HEK293 (cell line): ENCODE results near the gene DSN1.
A peak's percentile ranks its signal among the peaks of the same experiment; 100 is the strongest.

Experiments used
- CTCF ChIA-PET: fragments of 350-600 bp; formaldehyde crosslinking; extraction: SDS; loops from one replicate; lab custom pipeline; 2021; ENCODE audit warnings: antibody characterized with exemption; lab: Yijun Ruan, JAX
- POLR2A ChIA-PET: fragments of 300-600 bp; formaldehyde crosslinking; extraction: SDS; loops from one replicate; lab custom pipeline; 2020; ENCODE audit warnings: antibody characterized with exemption, inconsistent platforms; lab: Yijun Ruan, JAX
- H3K27ac ChIP-seq: fragments of 200-500 bp; sonication (Bioruptor generic); 2 replicates; pipeline ENCODE4 v1.5.1; 2014; ENCODE audit warnings: low read depth, low read length, control low read depth, inconsistent platforms; ENCODE audit errors: extremely low read depth
- H3K36me3 ChIP-seq, 2 experiments: fragments of 200-500 bp in 1 of 2; sonication (Bioruptor generic) in 1 of 2; 1 replicate in 1 of 2; 2 replicates in 1 of 2; pipeline ENCODE4 v1.5.1; 2014 to 2017; ENCODE audit warnings: inconsistent platforms in 2 of 2, low read length in 2 of 2; ENCODE audit not compliant: control insufficient read depth in 2 of 2, insufficient read depth in 1 of 2
- H3K4me1 ChIP-seq: fragments of 200-500 bp; sonication (Bioruptor generic); 2 replicates; pipeline ENCODE4 v1.5.1; 2014; ENCODE audit warnings: mild to moderate bottlenecking, low read length, inconsistent platforms; ENCODE audit not compliant: control insufficient read depth, insufficient read depth
- H3K4me3 ChIP-seq: 2 replicates; pipeline ENCODE4 v1.5.1; 2011; ENCODE audit warnings: low read depth, mild to moderate bottlenecking, control low read depth, low read length, moderate library complexity
- H3K9me3 ChIP-seq: fragments of 200-500 bp; sonication (Bioruptor generic); 2 replicates; pipeline ENCODE4 v1.5.1; 2014; ENCODE audit warnings: low read depth, low read length, inconsistent platforms; ENCODE audit not compliant: control insufficient read depth, insufficient read depth
- GLI2 ChIP-seq: fragments of 450-650 bp; formaldehyde crosslinking; IDR thresholded peaks from 2 replicates; pipeline ENCODE4; 2017; ENCODE audit warnings: missing biosample characterization, missing genetic modification characterization, low read depth, borderline replicate concordance
- GLIS1 ChIP-seq: fragments of 450-650 bp; formaldehyde crosslinking; IDR thresholded peaks from 2 replicates; pipeline ENCODE4 v1.5.1; 2016; ENCODE audit warnings: missing biosample characterization, missing genetic modification characterization
- HOXD13 ChIP-seq: sonication (generic); formaldehyde crosslinking; IDR thresholded peaks from 2 replicates; pipeline ENCODE4 v1.8.0; 2022; ENCODE audit warnings: missing genetic modification reagents, borderline replicate concordance
- OSR2 ChIP-seq: fragments of 450-650 bp; formaldehyde crosslinking; IDR thresholded peaks from 2 replicates; pipeline ENCODE4 v1.5.1; 2016; ENCODE audit warnings: missing biosample characterization, missing genetic modification characterization
- PRDM1 ChIP-seq: fragments of 450-650 bp; formaldehyde crosslinking; IDR thresholded peaks from 2 replicates; pipeline ENCODE4; 2016; ENCODE audit warnings: missing biosample characterization, missing genetic modification characterization
- PRDM10 ChIP-seq: fragments of 450-650 bp; formaldehyde crosslinking; IDR thresholded peaks from 2 replicates; pipeline ENCODE4 v1.5.1; 2016; ENCODE audit warnings: missing biosample characterization, missing genetic modification characterization
- PRDM6 ChIP-seq: fragments of 450-650 bp; formaldehyde crosslinking; IDR thresholded peaks from 2 replicates; pipeline ENCODE4 v1.5.1; 2017; ENCODE audit warnings: missing biosample characterization, missing genetic modification characterization
- TCF7L2 ChIP-seq: IDR thresholded peaks from 2 replicates; pipeline ENCODE4 v1.6.1; 2011; ENCODE audit warnings: low read depth, mild to moderate bottlenecking, inconsistent platforms, low read length, moderate library complexity, borderline replicate concordance
- ZBTB17 ChIP-seq: fragments of 450-650 bp; formaldehyde crosslinking; IDR thresholded peaks from 2 replicates; pipeline ENCODE4 v1.5.1; 2016; ENCODE audit warnings: missing biosample characterization, missing genetic modification characterization
- ZBTB21 ChIP-seq: fragments of 450-650 bp; formaldehyde crosslinking; IDR thresholded peaks from 2 replicates; pipeline ENCODE4 v1.5.1; 2017; ENCODE audit warnings: missing biosample characterization, missing genetic modification characterization
- ZBTB49 ChIP-seq: fragments of 450-650 bp; formaldehyde crosslinking; IDR thresholded peaks from 2 replicates; pipeline ENCODE4 v1.5.1; 2016; ENCODE audit warnings: missing biosample characterization, missing genetic modification characterization, low read depth
- ZFP3 ChIP-seq: fragments of 450-650 bp; formaldehyde crosslinking; IDR thresholded peaks from 2 replicates; pipeline ENCODE4 v1.5.1; 2016; ENCODE audit warnings: low read depth, missing biosample characterization, missing genetic modification characterization
- ZIC2 ChIP-seq: fragments of 450-650 bp; formaldehyde crosslinking; IDR thresholded peaks from 2 replicates; pipeline ENCODE4 v1.5.1; 2016; ENCODE audit warnings: missing biosample characterization, missing genetic modification characterization
- ZNF23 ChIP-seq: fragments of 450-650 bp; formaldehyde crosslinking; IDR thresholded peaks from 2 replicates; pipeline ENCODE4 v1.5.1; 2016; ENCODE audit warnings: missing biosample characterization, missing genetic modification characterization, borderline replicate concordance
- ZNF292 ChIP-seq: fragments of 450-650 bp; formaldehyde crosslinking; IDR thresholded peaks from 2 replicates; pipeline ENCODE4 v1.5.1; 2016; ENCODE audit warnings: low read depth, missing biosample characterization, missing genetic modification characterization, borderline replicate concordance
- ZNF324 ChIP-seq: fragments of 450-650 bp; formaldehyde crosslinking; IDR thresholded peaks from 2 replicates; pipeline ENCODE4 v1.5.1; 2016; ENCODE audit warnings: missing biosample characterization, missing genetic modification characterization
- ZNF341 ChIP-seq: fragments of 450-650 bp; formaldehyde crosslinking; IDR thresholded peaks from 2 replicates; pipeline ENCODE4; 2016; ENCODE audit warnings: low read depth, missing biosample characterization, missing genetic modification characterization
- ZNF37A ChIP-seq: fragments of 450-650 bp; IDR thresholded peaks from 2 replicates; pipeline ENCODE4 v1.5.1; 2018; ENCODE audit warnings: missing biosample characterization, missing genetic modification characterization
- ZNF394 ChIP-seq: fragments of 450-650 bp; formaldehyde crosslinking; IDR thresholded peaks from 2 replicates; pipeline ENCODE4 v1.5.1; 2016; ENCODE audit warnings: missing biosample characterization, missing genetic modification characterization, mild to moderate bottlenecking, moderate library complexity, borderline replicate concordance
- ZNF426 ChIP-seq: fragments of 450-650 bp; formaldehyde crosslinking; IDR thresholded peaks from 2 replicates; pipeline ENCODE4 v1.5.1; 2017; ENCODE audit warnings: missing biosample characterization, missing genetic modification characterization, mild to moderate bottlenecking, inconsistent platforms, moderate library complexity
- ZNF629 ChIP-seq: fragments of 450-650 bp; formaldehyde crosslinking; IDR thresholded peaks from 2 replicates; pipeline ENCODE4 v1.5.1; 2017; ENCODE audit warnings: missing biosample characterization, missing genetic modification characterization
- ZNF677 ChIP-seq: fragments of 450-650 bp; IDR thresholded peaks from 2 replicates; pipeline ENCODE4 v1.5.0; 2018; ENCODE audit warnings: missing biosample characterization, mild to moderate bottlenecking, missing genetic modification characterization, moderate library complexity

Gene DSN1

GRCh38 chr20:36736451-36737182, 36.9 kb downstream of the DSN1 start:
- H3K27ac ChIP-seq = no peak overlapping the region
- H3K9me3 ChIP-seq = no peaks in the 10 kb centered on the region
- ChIA-PET CTCF (interaction anchor here (0.6 to 1.1 kb wide), 3 partner anchors 38 to 150 kb away, joined by 3 read pairs; no protein-coding TSS in a partner anchor), POLR2A (interaction anchor here (1.3 kb wide), 1 partner anchor 10 kb away, joined by 3 read pairs; no protein-coding TSS in a partner anchor)
- peaks cover 15% of the 10 kb centered on the region for H3K4me1 ChIP-seq
- TF ChIP-seq ZNF426 (tag by site-specific recombination) = no peak
- TF ChIP-seq ZNF292 (tag by site-specific recombination) = no peak
- peak; percentile 44; the same call in 1 of the 2 replicates for TF ChIP-seq GLI2 (tag by site-specific recombination)
- peak; percentile 49 for TF ChIP-seq ZNF341 (tag by site-specific recombination)
- TF ChIP-seq ZBTB21 = no peak
- 0 out of 2 replicates have a peak, but pooled peaks have one; percentile 8 for TF ChIP-seq PRDM1 (tag by site-specific recombination)
- peak; percentile 39; the same call in 1 of the 2 replicates for TF ChIP-seq PRDM6 (tag by site-specific recombination)
- TF ChIP-seq ZBTB17 (tag by site-specific recombination) = peak; percentile 41; the same call in 1 of the 2 replicates
- peak; percentile 28; the same call in 1 of the 2 replicates for TF ChIP-seq TCF7L2
- TF ChIP-seq ZNF629 (tag by site-specific recombination) = 0 out of 2 replicates have a peak, but pooled peaks have one; percentile 11
- peak; percentile 83; the same call in 1 of the 2 replicates for TF ChIP-seq OSR2 (tag by site-specific recombination)
- 0 out of 2 replicates have a peak, but pooled peaks have one; percentile 40 for TF ChIP-seq ZIC2 (tag by site-specific recombination)
- TF ChIP-seq GLIS1 (tag by site-specific recombination) = peak; percentile 99
- no peak for TF ChIP-seq ZNF324 (tag by site-specific recombination)
- no peak for TF ChIP-seq PRDM10 (tag by site-specific recombination)
- H3K36me3 ChIP-seq = no peaks in the 10 kb centered on the region; a peak in 1 of 3 replicates
- H3K4me3 ChIP-seq = no peak overlapping the region

GRCh38 chr20:36732456-36732855, 41.1 kb downstream of the DSN1 start:
- ChIA-PET CTCF (interaction anchor here (0.7 kb wide), 1 partner anchor 20 kb away, joined by 4 read pairs; no protein-coding TSS in a partner anchor), POLR2A (no interaction called here)
- H3K36me3 ChIP-seq = no peaks in the 10 kb centered on the region; a peak in 1 of 3 replicates
- H3K4me3 ChIP-seq = no peak overlapping the region
- no peaks in the 10 kb centered on the region for H3K9me3 ChIP-seq
- no peak overlapping the region for H3K27ac ChIP-seq
- peaks cover 15% of the 10 kb centered on the region for H3K4me1 ChIP-seq
- TF ChIP-seq ZFP3 (no peak), ZBTB49 (tag by site-specific recombination) (no peak), ZNF677 (tag by site-specific recombination) (no peak), ZNF23 (tag by site-specific recombination) (no peak), OSR2 (tag by site-specific recombination) (no peak), HOXD13 (CRISPR knock-in tag) (no peak), PRDM10 (tag by site-specific recombination) (no peak), ZNF37A (tag by site-specific recombination) (no peak), ZNF394 (tag by site-specific recombination) (no peak)
